ENCODE results near the gene NACC2. TPM values are rescaled to one million over a fixed set of nuclear protein-coding genes. Genes with fewer than 3 reads are reported as not detected.
A peak's percentile ranks its signal among the peaks of the same experiment; 100 is the strongest.

Gene NACC2
- total RNA-seq, 1 donor from 2014 or later: 3.9 TPM

DNA sequence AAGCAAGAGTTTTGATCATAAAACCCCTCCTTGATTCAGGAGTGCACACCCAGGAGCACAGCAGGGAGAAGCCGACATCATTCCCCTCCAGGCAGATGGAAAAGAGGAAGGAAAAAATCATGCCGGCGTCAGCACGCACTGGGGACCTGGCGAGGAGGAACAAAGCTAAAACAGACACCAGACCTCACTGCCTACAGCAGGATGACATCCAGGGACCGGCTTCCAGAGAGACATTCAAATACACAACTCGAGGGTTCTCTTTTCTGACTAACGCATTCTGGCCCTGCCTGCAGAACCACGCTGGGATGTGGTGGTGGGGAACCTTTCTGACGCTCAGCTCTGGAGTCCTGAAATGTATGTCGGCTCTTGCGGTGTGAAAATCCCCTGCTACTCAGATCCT is 136.6 kb downstream of the NACC2 start:
- peak overlapping the region; percentile 33 for H3K27ac Mint-ChIP-seq (ENCODE audit: unreplicated experiment)
- H3K4me1 Mint-ChIP-seq (ENCODE audit: low read depth, unreplicated experiment): peaks cover 19% of the 10 kb centered on the region
- H3K36me3 Mint-ChIP-seq (ENCODE audit: unreplicated experiment): no peaks in the 10 kb centered on the region
- peaks cover 2% of the 10 kb centered on the region for H3K27me3 Mint-ChIP-seq (ENCODE audit: unreplicated experiment)
- TF ChIP-seq CTCF (IDR thresholded peaks at IDR 0.05; ENCODE audit: partially characterized antibody, unreplicated experiment): no peak
- H3K9me3 Mint-ChIP-seq (ENCODE audit: unreplicated experiment): peaks cover 1% of the 10 kb centered on the region
- DNase-seq: no peak
- H3K4me3 Mint-ChIP-seq (ENCODE audit: unreplicated experiment): peak overlapping the region; percentile 15

GRCh38 chr9:135957431-135957830 is 137.7 kb downstream of the NACC2 start:
- Mint-ChIP-seq H3K27ac (ENCODE audit: unreplicated experiment) (no peak overlapping the region), H3K9me3 (ENCODE audit: unreplicated experiment) (peaks cover 1% of the 10 kb centered on the region), H3K27me3 (ENCODE audit: unreplicated experiment) (no peaks in the 10 kb centered on the region), H3K4me3 (ENCODE audit: unreplicated experiment) (no peak overlapping the region), H3K36me3 (ENCODE audit: unreplicated experiment) (no peaks in the 10 kb centered on the region), H3K4me1 (ENCODE audit: low read depth, unreplicated experiment) (peaks cover 20% of the 10 kb centered on the region)
- no peak for DNase-seq
- no peak for TF ChIP-seq CTCF (IDR thresholded peaks at IDR 0.05; ENCODE audit: partially characterized antibody, unreplicated experiment)

- H3K27ac Mint-ChIP-seq (ENCODE audit: unreplicated experiment): no peak overlapping the region
- TF ChIP-seq CTCF (IDR thresholded peaks at IDR 0.05; ENCODE audit: partially characterized antibody, unreplicated experiment): no peak
- H3K36me3 Mint-ChIP-seq (ENCODE audit: unreplicated experiment): no peaks in the 10 kb centered on the region
- H3K4me1 Mint-ChIP-seq (ENCODE audit: low read depth, unreplicated experiment): peaks cover 22% of the 10 kb centered on the region
- no peaks in the 10 kb centered on the region for H3K27me3 Mint-ChIP-seq (ENCODE audit: unreplicated experiment)
- DNase-seq: no peak
- no peaks in the 10 kb centered on the region for H3K9me3 Mint-ChIP-seq (ENCODE audit: unreplicated experiment)
- no peak overlapping the region for H3K4me3 Mint-ChIP-seq (ENCODE audit: unreplicated experiment)
Measured at GRCh38 chr9:135956802-135957174, 138.3 kb downstream of the NACC2 start.

Other genes with a start within 250 kb of the NACC2 start
- 150 TPM for gene CAMSAP1, start 187.7 kb downstream of the NACC2 start, total RNA-seq (ENCODE audit: unreplicated experiment)
- gene UBAC1, start 133.9 kb downstream of the NACC2 start, total RNA-seq (ENCODE audit: unreplicated experiment): 48.4 TPM
- 16.0 TPM for gene TMEM250, start 23.6 kb upstream of the NACC2 start, total RNA-seq (ENCODE audit: unreplicated experiment)
- gene LHX3, start 109.8 kb upstream of the NACC2 start, total RNA-seq (ENCODE audit: unreplicated experiment): 0.81 TPM
- 21.2 TPM for gene QSOX2, start 150.5 kb upstream of the NACC2 start, total RNA-seq (ENCODE audit: unreplicated experiment)
- 15.8 TPM for gene CCDC187, start 208.8 kb upstream of the NACC2 start, total RNA-seq (ENCODE audit: unreplicated experiment)
- gene GPSM1, start 232.2 kb upstream of the NACC2 start, total RNA-seq (ENCODE audit: unreplicated experiment): 140 TPM